BJ (cell line): ENCODE results near the gene GALR1. TPM values are rescaled to one million over a fixed set of nuclear protein-coding genes. Genes with fewer than 3 reads are reported as not detected.

ENCODE experiments used
- CTCF ChIA-PET: fragments of 350-600 bp; formaldehyde crosslinking; extraction: SDS; loops from one replicate; lab custom pipeline; 2021; ENCODE audit warnings: antibody characterized with exemption, inconsistent platforms; lab: Yijun Ruan, JAX
- POLR2A ChIA-PET: fragments of 300-600 bp; sonication (Branson Sonifier 250); formaldehyde crosslinking; extraction: SDS; loops from one replicate; lab custom pipeline; 2021; ENCODE audit warnings: antibody characterized with exemption; lab: Charles Lee
- DNase-seq: peaks from one replicate; pipeline ENCODE4 v3.0.0-alpha.2; 2011; ENCODE audit warnings: low read depth
- H3K27me3 ChIP-seq: 2 replicates; pipeline ENCODE4 v1.6.0; 2011; ENCODE audit warnings: low read length; ENCODE audit not compliant: control insufficient read depth, insufficient read depth
- H3K36me3 ChIP-seq: 2 replicates; pipeline ENCODE4 v1.5.1; 2011; ENCODE audit warnings: low read length; ENCODE audit not compliant: control insufficient read depth, insufficient read depth
- H3K4me3 ChIP-seq: 2 replicates; pipeline ENCODE4 v1.5.1; 2011; ENCODE audit warnings: low read depth, mild to moderate bottlenecking, control low read depth, low read length
- CTCF ChIP-seq: IDR thresholded peaks from 2 replicates; pipeline ENCODE4 v1.5.1; 2011; ENCODE audit warnings: low read depth, mild to moderate bottlenecking, control low read depth, inconsistent platforms, low read length, moderate library complexity; ENCODE audit not compliant: insufficient read depth
- polyA plus RNA-seq: library from polyadenylated mRNA; depleted of rRNA; stranded (reverse); fragments of >200 nt; gene quantifications from 2 replicates; pipeline ENCODE4 v1.2.3, GENCODE V29; 2011

The GALR1 gene
- polyA plus RNA-seq, 1 experiment: not detected

- CTCF ChIA-PET: interaction anchor here (0.6 to 9.5 kb wide), 9 partner anchors 8 to 408 kb away, joined by 3 to 215 read pairs (median 9); no protein-coding TSS in a partner anchor
- Histone ChIP-seq H3K36me3 (no peaks in the 10 kb centered on the region), H3K4me3 (no peak overlapping the region), H3K27me3 (no peaks in the 10 kb centered on the region)
- DNase-seq: no peak
- no peak for TF ChIP-seq CTCF
- POLR2A ChIA-PET: no interaction called here
Observed at GRCh38 chr18:77210249-77210648, 39.4 kb upstream of the GALR1 start.

- H3K27me3 ChIP-seq: no peaks in the 10 kb centered on the region
- ChIA-PET CTCF (interaction anchor here (2.0 to 2.3 kb wide), 2 partner anchors 11 to 219 kb away, joined by 6 to 10 read pairs; no protein-coding TSS in a partner anchor), POLR2A (no interaction called here)
- no peak for DNase-seq
- no peak for TF ChIP-seq CTCF
- H3K4me3 ChIP-seq: no peak overlapping the region
- H3K36me3 ChIP-seq: no peaks in the 10 kb centered on the region
Observed at GRCh38 chr18:77218642-77219041, 31.0 kb upstream of the GALR1 start.

- Histone ChIP-seq H3K36me3 (no peaks in the 10 kb centered on the region), H3K4me3 (no peak overlapping the region), H3K27me3 (no peaks in the 10 kb centered on the region)
- no peak for DNase-seq
- POLR2A ChIA-PET: no interaction called here
- CTCF ChIA-PET: interaction anchor here (1.3 kb wide), 1 partner anchor 14 kb away, joined by 4 read pairs; no protein-coding TSS in a partner anchor
- no peak for TF ChIP-seq CTCF
Observed at GRCh38 chr18:77220726-77221125, 28.9 kb upstream of the GALR1 start.

- DNase-seq: no peak
- Histone ChIP-seq H3K4me3 (no peak overlapping the region), H3K27me3 (no peaks in the 10 kb centered on the region), H3K36me3 (no peaks in the 10 kb centered on the region)
- ChIA-PET CTCF (interaction anchor here (1.4 to 1.5 kb wide), 2 partner anchors 10 to 13 kb away, joined by 4 to 7 read pairs; no protein-coding TSS in a partner anchor), POLR2A (no interaction called here)
- no peak for TF ChIP-seq CTCF
Observed at GRCh38 chr18:77222464-77222863, 27.2 kb upstream of the GALR1 start.

- no peak for DNase-seq
- CTCF ChIA-PET: interaction anchor here (0.8 to 1.5 kb wide), 3 partner anchors 11 to 13 kb away, joined by 3 to 7 read pairs (median 4); no protein-coding TSS in a partner anchor
Observed at GRCh38 chr18:77223221-77223639, 26.4 kb upstream of the GALR1 start.

More at GRCh38 chr18:77223221-77223639, 26.4 kb upstream of the GALR1 start:
- POLR2A ChIA-PET: interaction anchor here (0.9 kb wide), 1 partner anchor 115 kb away, joined by 18 read pairs; no protein-coding TSS in a partner anchor
- no peak overlapping the region for H3K4me3 ChIP-seq
- H3K27me3 ChIP-seq: no peaks in the 10 kb centered on the region
- no peak for TF ChIP-seq CTCF
- H3K36me3 ChIP-seq: no peaks in the 10 kb centered on the region
